Raji (cell line): ENCODE results near the gene FAM184A.

Experiments used
- POLR2A ChIP-seq: IDR thresholded peaks from 2 replicates; pipeline ENCODE4 v1.6.1; 2011; ENCODE audit warnings: low read depth, low read length, control low read depth; ENCODE audit not compliant: insufficient read depth

FAM184A gene

DNA sequence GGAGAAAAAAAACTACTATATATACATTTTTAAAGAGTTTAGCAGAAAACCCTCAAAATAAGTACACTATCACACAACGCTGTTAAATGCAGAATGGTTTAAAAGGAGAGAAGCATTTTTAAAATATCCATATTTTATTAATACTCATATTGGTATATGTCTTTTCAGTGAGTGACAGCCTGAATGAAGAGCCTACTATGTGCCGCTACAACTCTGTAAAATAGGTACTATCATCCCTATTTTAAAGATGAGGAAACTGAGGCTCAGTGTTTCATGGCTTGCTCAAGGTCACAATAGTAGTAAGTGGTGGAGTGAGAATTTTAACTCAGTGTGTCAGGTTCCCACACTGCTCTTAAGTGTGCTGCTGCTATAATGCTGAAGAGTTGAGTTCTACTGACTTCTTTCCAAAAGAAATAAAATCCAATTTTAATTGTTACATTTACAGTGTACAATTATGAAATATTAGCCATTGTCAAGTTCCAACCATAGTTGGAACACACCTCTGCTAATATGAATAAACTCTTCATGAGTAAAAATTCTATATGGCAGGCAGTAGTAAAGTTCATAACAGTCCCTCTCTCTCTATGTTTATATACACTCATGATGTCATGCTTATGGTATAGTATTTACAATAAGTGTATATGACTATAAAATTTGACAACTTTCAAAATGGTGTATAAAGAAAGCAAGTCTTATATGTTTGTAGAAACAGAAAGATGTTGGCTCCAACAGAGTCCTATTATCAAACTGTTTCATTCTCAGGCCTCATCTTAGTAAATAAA is 3.1 kb downstream of the FAM184A start:
- TF ChIP-seq POLR2A = no peak

DNA sequence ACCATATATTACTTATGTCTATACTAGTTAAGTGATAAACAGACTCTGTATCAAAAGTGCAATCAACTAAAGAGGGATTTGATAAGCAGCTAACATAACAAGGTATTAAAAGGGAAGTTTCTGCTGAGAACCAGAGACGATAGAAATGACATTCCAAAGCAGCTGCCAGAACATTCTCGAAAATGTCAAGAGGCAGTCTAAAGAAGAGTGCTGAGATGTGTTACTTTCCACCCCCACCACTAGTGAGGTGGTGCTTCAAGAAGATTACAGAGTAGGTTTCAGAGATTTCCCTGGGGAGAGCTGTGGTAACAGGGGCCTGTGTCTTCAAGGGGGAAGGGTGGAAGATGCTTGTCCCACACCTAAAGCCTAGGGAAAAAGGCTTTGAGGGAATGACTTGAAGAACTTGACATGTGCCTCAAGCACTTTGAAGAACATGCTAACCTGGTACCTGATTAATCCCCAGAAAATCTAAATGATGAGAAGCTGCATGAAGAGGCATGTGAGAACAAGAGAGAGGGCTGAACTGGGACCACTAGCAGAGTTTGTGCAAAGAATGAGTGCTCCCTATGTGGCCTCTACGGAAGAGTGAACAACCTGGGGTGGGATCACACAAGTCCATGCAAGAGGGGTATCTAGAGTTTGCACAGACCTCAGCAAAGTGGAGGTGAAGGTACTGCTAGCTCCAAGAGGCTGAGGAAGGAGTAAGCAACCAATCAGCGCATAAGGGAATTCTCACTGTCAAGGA is 5.0 kb downstream of the FAM184A start:
- no peak for TF ChIP-seq POLR2A

DNA sequence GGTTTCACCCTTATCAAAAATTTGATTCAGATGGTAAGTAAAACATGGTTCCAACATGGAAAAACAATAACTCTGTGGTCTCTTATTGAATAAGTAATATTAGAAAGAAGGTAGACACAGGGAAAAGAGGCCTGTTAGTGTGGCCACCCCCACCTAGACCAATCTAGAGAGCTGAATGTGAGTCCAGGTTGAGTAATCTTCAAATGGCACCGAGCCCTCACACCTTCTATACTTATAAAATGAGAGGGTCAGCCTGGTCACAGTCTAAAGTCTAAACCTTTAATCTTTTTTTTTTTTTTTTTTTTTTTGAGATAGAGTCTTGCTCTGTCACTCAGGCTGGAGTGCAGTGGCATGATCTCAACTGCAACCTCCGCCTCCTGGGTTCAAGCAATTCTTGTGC is 6.9 kb downstream of the FAM184A start:
- no peak for TF ChIP-seq POLR2A

DNA sequence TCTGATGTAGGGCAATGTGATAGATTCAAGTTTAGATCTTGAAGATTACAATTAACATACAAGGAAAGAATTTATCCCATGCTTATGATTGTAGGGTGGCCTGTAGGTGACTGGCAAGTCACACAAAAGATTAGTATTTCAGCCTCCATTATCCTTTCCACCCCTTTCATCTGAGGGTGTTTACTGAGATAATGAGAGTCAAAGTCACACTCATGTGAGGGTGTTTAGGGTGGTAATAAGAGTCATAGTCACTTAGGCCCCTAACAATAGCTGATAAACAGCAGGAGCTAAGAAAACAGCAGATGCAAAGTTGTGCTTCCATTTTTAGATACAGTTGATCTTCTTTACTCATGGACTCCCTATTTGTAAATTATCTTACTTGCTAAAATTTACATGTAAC is 11.4 kb downstream of the FAM184A start:
- TF ChIP-seq POLR2A = no peak

DNA sequence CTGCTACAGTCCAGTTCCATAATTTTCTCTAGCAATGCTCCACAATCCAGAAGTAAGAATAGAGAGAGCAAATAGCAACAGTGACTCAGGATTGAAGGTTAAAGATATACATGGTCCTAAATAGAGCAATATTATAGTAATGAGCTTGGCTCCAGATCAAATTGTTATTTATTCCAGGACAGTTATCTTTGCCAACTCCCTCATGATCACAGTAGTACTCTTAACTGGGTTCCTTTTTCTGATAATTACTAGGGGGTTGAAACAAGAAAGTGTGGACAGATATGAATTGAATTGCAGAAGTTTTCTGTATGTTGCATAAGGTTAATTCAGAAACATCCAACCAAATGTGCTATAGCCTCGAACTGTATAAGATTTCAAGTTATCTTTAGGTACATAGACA is 11.9 kb downstream of the FAM184A start:
- TF ChIP-seq POLR2A = no peak

DNA sequence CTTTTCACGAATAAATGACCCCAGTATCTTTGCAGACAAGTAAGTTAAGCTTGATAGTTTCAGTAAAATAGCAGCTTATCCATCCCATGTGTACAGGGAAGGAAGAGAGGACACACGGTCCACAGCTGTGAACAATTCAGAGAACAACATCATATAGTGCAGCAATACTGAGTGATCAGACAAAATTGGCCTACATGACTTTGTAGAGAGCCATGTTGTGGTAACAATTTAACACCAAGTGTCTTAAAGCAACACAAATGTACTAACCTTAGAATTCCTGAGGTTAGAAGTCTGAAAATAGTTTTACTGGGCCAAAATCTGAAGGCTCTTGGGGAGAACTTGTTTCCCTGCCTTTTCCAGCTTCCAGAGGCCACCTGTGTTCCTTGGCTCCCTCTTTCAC is 12.5 kb downstream of the FAM184A start:
- TF ChIP-seq POLR2A = no peak

DNA sequence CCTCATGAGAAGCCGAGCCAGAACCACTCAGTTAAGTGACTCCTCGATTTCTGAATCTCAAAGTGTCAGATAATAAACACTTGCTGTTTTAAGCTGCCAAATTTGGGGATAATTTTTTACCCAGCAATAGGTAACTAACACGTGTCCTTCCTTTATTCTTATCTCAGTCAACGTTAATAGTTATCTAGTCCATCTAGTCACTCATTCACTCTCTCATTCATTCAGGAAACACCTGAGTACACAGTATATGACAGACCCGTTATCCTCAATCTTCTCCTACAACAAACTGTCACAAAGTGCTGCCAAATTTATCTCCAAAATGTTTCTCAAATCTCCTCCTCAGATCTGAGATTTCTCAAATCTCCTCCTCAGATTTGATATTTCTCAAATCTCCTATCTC is 13.1 kb downstream of the FAM184A start:
- TF ChIP-seq POLR2A = no peak

DNA sequence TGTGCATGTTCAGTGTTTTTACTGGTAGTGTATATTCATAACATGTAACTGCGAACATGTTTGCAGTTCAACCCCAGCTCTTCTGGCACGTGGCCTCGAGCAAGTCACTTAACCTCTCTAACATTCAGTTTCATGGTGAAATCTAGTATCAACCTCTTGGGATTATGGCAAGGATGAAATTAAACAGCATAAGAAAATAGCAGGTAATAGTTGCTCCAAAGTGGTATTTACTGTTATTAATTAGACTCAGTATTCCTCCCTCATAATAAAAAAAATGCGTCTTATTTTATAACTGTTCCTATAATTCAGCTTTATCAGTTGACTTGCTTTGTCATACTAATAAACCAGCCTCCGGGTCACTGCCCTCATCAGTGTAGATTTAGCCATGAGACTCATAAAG is 15.0 kb downstream of the FAM184A start:
- no peak for TF ChIP-seq POLR2A

DNA sequence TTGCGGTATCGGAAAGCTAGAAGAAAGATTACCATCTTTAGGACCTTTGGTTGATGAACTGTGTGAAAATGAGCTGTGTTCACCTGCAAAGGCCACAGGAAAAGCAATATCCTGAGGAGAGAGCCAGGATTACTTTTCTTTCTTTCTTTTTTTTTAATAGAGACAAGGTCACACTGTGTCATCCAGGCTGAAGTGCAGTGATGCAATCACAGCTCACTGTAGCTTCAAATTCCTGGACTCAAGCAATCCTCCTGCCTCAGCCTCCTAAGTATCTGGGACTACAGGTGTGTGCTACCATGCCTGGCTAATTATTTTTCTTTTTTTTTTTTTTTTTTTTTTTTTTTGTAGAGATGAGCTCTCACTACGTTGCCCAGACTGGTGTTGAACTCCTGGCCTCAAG is 17.2 kb downstream of the FAM184A start:
- TF ChIP-seq POLR2A = no peak

DNA sequence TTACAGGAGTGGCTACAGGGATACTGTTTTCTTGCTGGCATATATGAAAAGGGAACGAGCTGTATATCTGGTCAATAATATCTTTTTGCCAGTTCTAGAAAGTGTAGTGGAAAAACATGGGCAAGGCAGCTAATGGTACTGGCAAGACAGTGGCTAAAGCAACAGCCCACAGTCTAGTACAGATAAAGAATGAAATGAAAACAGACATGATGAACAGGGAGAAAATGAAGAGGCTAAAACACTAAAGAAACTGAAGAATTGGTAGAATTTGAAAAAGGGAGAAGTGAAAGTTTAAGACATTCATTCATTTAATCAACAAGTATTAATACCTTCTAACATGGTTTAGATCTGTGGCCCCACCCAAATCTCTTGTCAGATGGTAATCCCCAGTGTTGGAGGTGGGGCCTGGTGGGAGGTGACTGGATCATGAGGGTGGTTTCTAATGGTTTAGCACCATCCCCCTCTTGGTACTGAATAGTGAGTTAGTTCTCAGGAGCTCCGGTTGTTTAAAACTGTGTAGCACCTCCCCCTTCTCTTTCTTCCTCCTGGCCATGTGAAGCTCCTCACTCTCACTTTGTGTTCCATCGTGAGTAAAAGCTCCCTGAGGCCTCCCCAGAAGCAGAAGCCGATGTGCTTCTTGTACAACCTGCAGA is 18.1 kb downstream of the FAM184A start:
- TF ChIP-seq POLR2A = no peak

DNA sequence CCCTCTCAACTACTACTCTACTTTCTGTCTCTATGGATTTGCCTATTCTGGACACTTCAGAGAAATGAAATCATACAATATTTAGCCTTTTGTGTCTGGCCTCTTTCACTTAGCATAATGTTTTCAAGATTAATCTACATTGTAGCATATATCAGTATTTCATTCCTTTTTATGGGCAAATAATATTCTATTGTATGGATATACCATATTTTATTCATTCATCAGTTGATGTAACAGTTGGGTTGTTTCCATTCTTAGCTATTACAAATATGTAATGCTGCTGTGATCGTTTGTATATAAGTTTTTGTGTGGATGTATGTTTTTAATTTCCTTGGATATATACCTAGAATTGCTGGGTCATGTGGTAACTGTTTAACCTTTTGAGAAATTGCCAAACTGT is 23.4 kb downstream of the FAM184A start:
- no peak for TF ChIP-seq POLR2A

DNA sequence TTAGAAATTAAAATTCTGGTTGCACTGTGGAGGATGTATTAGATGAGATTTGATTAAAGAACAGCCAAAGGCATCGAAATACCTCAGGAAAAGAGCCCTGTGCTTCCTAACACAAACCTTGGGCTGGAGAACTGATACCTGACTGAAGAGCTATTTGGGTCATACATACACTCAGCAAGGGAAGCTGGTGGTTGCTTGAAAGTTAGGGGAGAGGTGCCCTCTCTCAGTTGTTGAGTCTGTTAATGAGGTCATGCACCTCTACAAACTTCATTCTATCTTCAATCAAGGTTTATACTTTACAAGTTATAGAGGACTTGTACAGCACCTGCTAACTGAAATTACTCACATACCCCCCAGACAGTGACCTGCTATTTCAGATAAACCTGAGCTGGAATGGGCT is 25.5 kb downstream of the FAM184A start:
- TF ChIP-seq POLR2A = no peak

DNA sequence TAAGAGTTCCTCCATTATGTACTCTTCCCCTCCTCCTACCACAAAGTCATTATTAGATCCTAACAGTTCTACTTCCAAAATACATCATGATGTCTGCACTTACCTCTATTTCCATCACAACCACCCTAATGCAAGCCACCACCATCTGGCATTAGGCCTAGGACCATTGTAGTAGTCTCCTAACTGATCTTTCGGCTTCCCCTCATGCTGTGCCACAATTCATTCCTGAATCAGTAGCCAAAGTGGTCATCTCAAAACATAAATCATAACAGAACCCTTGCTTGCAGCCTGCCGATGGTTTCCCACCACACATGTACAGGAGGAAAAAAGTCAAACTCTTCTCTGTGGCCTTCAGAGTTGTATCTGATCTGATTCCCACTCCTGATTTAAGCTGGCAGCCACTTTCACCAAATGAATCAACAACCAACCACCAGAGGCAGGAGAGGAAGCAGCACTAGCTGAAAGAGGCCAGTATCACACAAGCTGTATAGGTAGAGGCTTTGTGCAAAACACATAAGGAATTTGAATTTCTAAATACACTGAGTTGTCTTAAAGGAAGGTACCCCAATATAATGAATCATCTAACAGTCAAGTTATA is 26.1 kb downstream of the FAM184A start:
- TF ChIP-seq POLR2A = no peak

DNA sequence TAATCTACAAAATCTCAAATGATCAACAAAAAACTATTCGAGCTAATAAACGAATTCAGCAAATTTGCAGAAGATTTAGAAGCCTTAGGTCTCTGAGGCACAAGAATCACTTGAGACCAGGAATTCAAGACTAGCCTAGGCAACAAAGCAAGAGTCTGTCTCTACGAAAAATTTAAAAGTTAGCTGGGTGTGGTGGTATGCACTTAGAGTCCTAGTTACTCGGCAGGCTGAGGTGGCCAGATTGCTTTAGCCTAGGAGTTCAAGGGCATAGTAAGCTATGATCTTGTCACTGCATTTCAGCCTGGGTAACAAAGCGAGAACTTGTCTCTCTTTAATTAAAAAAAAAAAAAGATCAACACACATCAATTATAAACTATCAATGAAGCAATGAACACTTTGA is 34.2 kb downstream of the FAM184A start:
- TF ChIP-seq POLR2A = no peak

DNA sequence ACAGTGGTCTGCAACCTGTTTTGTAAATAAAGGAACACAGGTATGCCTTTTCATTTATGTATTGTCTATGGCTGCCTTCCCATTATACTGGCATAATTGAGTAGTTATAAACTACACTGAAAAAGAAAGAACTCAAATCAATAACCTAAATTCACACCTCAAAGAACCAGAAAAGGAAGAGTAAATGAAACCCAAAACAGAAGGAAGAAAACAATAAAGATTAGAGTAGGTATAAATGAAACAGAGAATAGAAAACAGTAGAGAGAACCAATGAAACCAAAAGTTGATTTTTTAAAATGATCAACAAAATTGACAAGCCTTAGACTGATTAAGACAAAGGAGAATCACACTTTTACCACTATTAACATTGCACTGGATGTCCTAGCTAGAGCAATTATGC is 34.7 kb downstream of the FAM184A start:
- no peak for TF ChIP-seq POLR2A

DNA sequence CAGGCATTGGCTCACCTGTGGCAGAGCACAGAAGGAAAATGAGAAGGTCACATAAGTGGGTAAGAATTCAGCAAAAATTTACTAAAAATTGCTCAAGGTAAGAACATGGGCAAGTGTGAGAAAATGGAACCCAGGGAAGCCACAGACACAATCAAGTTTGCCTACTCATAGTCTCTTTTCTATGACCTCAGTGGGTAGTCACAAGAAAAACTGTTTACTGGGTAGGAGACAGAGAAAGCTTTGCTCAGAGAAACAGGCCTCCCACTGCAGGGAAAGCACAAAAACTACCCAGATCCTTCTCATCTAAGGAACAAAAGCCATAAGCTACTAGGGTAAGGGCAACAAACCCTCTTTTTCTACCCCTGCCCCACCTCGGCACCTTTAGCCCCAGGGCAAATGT is 35.2 kb downstream of the FAM184A start:
- no peak for TF ChIP-seq POLR2A

DNA sequence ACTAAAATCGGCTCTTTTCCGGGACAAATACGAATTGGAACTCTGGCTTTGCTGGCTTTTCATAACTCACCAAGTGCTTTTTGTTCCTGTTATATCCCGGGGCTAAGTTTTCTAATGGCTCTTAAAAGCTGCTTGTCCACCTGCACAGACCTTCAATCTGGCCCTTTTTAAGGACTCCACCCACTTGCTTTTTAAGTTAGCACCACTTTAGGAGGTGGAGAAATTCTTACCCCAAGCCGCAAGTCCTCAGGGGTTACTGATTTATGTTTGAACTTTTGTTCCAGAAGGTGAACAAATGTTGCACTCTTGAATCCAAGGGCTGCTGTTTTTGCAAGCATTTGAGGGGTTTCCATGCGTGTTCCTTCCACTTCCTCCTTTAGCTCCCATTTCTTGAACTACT is 37.8 kb downstream of the FAM184A start:
- no peak for TF ChIP-seq POLR2A

DNA sequence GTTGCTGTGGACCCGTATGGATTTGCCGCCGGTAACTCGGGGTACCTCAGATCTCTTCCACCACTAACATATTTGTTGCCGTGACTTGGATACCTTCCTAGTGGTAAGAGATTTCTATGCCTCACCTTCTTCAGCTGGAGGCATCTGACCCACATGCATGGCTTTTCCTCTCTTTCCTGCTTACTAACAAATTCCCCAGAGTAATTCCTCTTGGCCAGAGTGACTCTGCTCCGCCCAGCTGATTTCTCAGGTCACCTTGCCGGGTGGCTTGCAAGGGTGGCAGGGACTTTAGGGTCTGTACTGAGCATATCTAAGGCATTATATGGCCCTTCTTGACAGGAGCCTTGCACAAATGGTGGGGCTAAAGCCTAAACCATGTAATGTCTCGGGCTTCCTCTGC is 38.2 kb downstream of the FAM184A start:
- no peak for TF ChIP-seq POLR2A
